Measurements from ENCODE around the gene TRPM4. TPM values are rescaled to one million over a fixed set of nuclear protein-coding genes. Genes with fewer than 3 reads are reported as not detected.
"Not testable (repeated sequence)": the region's sequence is repeated elsewhere in the genome, so short reads cannot be mapped to it uniquely, and the experiment has no call there.

Gene TRPM4
- polyA plus RNA-seq, 1 of the 3 experiments (the other 2 are of a cell fraction), result 20.6 TPM

DNA sequence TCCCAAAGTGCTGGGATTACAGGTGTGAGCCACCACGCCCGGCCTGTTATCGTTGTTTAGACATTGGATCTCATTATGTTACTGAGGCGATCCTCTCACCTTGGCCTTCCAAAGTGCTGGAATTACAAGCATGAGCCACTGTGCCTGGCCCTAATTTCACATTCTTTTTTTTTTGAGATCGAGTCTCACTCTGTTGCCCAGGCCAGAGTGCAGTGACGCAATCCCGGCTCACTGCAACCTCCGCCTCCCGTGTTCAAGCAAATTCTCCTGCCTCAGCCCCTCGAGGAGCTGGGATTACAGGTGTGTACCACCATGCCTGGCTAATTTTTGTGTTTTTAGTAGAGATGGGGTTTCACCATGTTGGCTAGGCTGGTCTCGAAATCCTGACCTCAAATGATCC, 34.3 kb upstream of the TRPM4 start:
- H3K9me3 ChIP-seq; H3K9ac ChIP-seq; POLR2A ChIA-PET; DNase-seq; H3K27me3 ChIP-seq (ENCODE audit: insufficient read depth); H2AFZ ChIP-seq (ENCODE audit: low read depth); H3F3A ChIP-seq (replicated peaks; ENCODE audit: insufficient read depth); H3K9me2 ChIP-seq; H3K79me2 ChIP-seq (ENCODE audit: insufficient read depth); H3K36me3 ChIP-seq (replicated peaks in 1 of 2; ENCODE audit: control insufficient read depth in 1 of 2, insufficient read depth in 2 of 2, low read length in 1 of 2); H3K4me3 ChIP-seq (ENCODE audit: low read depth in 2 of 2, low read length in 1 of 2); H3K4me2 ChIP-seq; H3K27ac ChIP-seq (ENCODE audit: low read depth in 2 of 2, low read length in 1 of 2); H4K20me1 ChIP-seq (ENCODE audit: insufficient read depth): not testable (repeated sequence)
- WGBS (ENCODE audit: low lambda C conversion rate), result 83% methylated on average over 11 of the region's 11 CpGs
- CTCF ChIA-PET, result interaction anchor here (0.6 kb wide), 1 partner anchor 10 kb away, joined by 3 read pairs; the partner anchor contains the start of gene LIN7B
- H3K4me1 ChIP-seq (ENCODE audit: control insufficient read depth in 1 of 2, insufficient read depth in 2 of 2, low read depth in 1 of 2, low read length in 1 of 2), result peaks cover 5 to 12% of the 10 kb centered on the region in 2 experiments; a peak in 2 of 4 replicates

DNA sequence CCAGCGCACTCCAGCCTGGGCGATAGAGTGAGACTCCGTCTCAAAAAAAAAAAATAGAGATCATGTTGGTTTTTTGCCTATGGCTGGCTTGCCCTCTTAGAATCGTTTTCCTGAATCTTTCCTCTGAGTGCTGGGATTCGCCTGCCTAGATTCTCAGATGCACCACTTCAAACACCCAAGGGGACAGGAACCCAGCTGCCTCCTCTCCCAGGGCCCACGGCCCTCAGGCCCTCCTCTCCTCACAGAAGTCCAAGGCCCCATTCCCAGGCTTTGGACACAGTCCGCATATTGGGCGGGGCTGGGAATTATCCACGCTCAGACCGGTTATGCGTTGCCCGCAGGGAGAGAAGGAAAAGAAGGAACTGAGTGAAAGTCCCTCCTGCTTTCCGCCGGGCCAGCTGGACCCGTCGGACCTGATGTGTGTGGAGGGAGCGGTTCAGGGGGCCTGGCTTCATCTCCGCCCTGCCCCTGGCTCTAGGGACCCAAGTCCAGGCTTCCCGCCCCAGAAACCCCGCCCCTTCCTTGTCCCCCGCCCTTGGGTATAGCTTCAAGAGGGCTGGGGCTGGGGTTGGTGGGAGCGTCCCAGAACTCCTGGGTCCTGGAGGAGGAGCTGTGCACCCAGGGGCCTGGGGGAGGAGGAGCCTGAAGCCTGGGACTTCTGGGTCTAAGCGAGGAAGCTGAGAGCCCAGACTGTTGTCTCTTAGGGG, 32.4 kb upstream of the TRPM4 start:
- no peak for TF ChIP-seq EP300 (IDR thresholded peaks at IDR 0.05; ENCODE audit: borderline replicate concordance in 1 of 2, low read depth in 1 of 2, low read length in 1 of 2)
- no peak for TF ChIP-seq SIN3A (IDR thresholded peaks at IDR 0.05; ENCODE audit: borderline replicate concordance, low read depth, low read length)
- TF ChIP-seq CHD2 (IDR thresholded peaks at IDR 0.05; ENCODE audit: low read length, partially characterized antibody), result no peak
- no peak for TF ChIP-seq NRF1 (IDR thresholded peaks at IDR 0.05; ENCODE audit: low read depth, low read length)
- no peak for TF ChIP-seq FOSL2 (IDR thresholded peaks at IDR 0.05; ENCODE audit: borderline replicate concordance, low read depth)
- TF ChIP-seq, protein P1, sequence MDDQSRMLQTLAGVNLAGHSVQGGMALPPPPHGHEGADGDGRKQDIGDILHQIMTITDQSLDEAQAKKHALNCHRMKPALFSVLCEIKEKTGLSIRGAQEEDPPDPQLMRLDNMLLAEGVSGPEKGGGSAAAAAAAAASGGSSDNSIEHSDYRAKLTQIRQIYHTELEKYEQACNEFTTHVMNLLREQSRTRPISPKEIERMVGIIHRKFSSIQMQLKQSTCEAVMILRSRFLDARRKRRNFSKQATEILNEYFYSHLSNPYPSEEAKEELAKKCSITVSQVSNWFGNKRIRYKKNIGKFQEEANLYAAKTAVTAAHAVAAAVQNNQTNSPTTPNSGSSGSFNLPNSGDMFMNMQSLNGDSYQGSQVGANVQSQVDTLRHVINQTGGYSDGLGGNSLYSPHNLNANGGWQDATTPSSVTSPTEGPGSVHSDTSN (IDR thresholded peaks at IDR 0.05), result no peak
- TF ChIP-seq, protein P2, sequence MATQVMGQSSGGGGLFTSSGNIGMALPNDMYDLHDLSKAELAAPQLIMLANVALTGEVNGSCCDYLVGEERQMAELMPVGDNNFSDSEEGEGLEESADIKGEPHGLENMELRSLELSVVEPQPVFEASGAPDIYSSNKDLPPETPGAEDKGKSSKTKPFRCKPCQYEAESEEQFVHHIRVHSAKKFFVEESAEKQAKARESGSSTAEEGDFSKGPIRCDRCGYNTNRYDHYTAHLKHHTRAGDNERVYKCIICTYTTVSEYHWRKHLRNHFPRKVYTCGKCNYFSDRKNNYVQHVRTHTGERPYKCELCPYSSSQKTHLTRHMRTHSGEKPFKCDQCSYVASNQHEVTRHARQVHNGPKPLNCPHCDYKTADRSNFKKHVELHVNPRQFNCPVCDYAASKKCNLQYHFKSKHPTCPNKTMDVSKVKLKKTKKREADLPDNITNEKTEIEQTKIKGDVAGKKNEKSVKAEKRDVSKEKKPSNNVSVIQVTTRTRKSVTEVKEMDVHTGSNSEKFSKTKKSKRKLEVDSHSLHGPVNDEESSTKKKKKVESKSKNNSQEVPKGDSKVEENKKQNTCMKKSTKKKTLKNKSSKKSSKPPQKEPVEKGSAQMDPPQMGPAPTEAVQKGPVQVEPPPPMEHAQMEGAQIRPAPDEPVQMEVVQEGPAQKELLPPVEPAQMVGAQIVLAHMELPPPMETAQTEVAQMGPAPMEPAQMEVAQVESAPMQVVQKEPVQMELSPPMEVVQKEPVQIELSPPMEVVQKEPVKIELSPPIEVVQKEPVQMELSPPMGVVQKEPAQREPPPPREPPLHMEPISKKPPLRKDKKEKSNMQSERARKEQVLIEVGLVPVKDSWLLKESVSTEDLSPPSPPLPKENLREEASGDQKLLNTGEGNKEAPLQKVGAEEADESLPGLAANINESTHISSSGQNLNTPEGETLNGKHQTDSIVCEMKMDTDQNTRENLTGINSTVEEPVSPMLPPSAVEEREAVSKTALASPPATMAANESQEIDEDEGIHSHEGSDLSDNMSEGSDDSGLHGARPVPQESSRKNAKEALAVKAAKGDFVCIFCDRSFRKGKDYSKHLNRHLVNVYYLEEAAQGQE (IDR thresholded peaks at IDR 0.05; ENCODE audit: low read depth, low read length), result no peak
- no peak for TF ChIP-seq RCOR1 (IDR thresholded peaks at IDR 0.05; ENCODE audit: low read length)
- no peak for TF ChIP-seq YY1 (IDR thresholded peaks at IDR 0.05; ENCODE audit: low read depth)
- TF ChIP-seq, protein P3, sequence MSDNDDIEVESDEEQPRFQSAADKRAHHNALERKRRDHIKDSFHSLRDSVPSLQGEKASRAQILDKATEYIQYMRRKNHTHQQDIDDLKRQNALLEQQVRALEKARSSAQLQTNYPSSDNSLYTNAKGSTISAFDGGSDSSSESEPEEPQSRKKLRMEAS (IDR thresholded peaks at IDR 0.05; ENCODE audit: low read depth), result no peak
- no peak for TF ChIP-seq EZH2phosphoT487 (IDR thresholded peaks at IDR 0.05; ENCODE audit: borderline replicate concordance, low read depth)
- TF ChIP-seq TCF12 (IDR thresholded peaks at IDR 0.05), result no peak
- TF ChIP-seq JUND (IDR thresholded peaks at IDR 0.05), result no peak
- TF ChIP-seq MEF2A (IDR thresholded peaks at IDR 0.05; ENCODE audit: borderline replicate concordance, low read depth), result no peak
- Histone ChIP-seq H3K79me2 (ENCODE audit: insufficient read depth) (no peaks in the 10 kb centered on the region), H3K9ac (no peak overlapping the region), H3K9me3 (no peaks in the 10 kb centered on the region), H3K4me1 (ENCODE audit: control insufficient read depth in 1 of 2, insufficient read depth in 2 of 2, low read depth in 1 of 2, low read length in 1 of 2) (peaks cover 10 to 17% of the 10 kb centered on the region in 2 experiments; a peak in 2 of 4 replicates), H3K27me3 (ENCODE audit: insufficient read depth) (no peaks in the 10 kb centered on the region), H3K4me3 (ENCODE audit: low read depth in 2 of 2, low read length in 1 of 2) (no peak overlapping the region), H3K27ac (ENCODE audit: low read depth in 2 of 2, low read length in 1 of 2) (no peak overlapping the region), H2AFZ (ENCODE audit: low read depth) (no peak overlapping the region), H4K20me1 (ENCODE audit: insufficient read depth) (no peaks in the 10 kb centered on the region), H3K36me3 (replicated peaks in 1 of 2; ENCODE audit: control insufficient read depth in 1 of 2, insufficient read depth in 2 of 2, low read length in 1 of 2) (no peaks in the 10 kb centered on the region), H3K9me2 (no peaks in the 10 kb centered on the region), H3F3A (replicated peaks; ENCODE audit: insufficient read depth) (no peaks in the 10 kb centered on the region), H3K4me2 (no peak overlapping the region)
- DNase-seq, result no peak
- ChIA-PET CTCF (interaction anchor here (1.0 to 2.8 kb wide), 4 partner anchors 11 to 27 kb away, joined by 3 to 10 read pairs (median 4); partner anchors contain the start of gene LIN7B), POLR2A (interaction anchor here (1.1 kb wide), 1 partner anchor 17 kb away, joined by 4 read pairs; no protein-coding TSS in a partner anchor)
- WGBS (ENCODE audit: low lambda C conversion rate), result 86% methylated on average over 19 of the region's 23 CpGs

Data from SK-N-SH (cell line).